Rectal smooth muscle tissue (tissue), 1 donor: Measurements from ENCODE around the gene KRTAP10-6.
"Not testable (repeated sequence)": the region's sequence is repeated elsewhere in the genome, so short reads cannot be mapped to it uniquely, and the experiment has no call there.

Source experiments
- H3K27ac ChIP-seq: one replicate; pipeline ENCODE4 v1.7.0; 2013; ENCODE audit warnings: low read depth, low read length, inconsistent platforms
- H3K27me3 ChIP-seq: one replicate; pipeline ENCODE4 v1.7.0; 2013; ENCODE audit warnings: low read length; ENCODE audit not compliant: control insufficient read depth, insufficient read depth
- H3K36me3 ChIP-seq: one replicate; pipeline ENCODE4 v1.7.0; 2013; ENCODE audit warnings: low read length; ENCODE audit not compliant: control insufficient read depth, insufficient read depth
- H3K4me1 ChIP-seq: one replicate; pipeline ENCODE4 v1.7.0; 2013; ENCODE audit warnings: low read length; ENCODE audit not compliant: control insufficient read depth, insufficient read depth
- H3K4me3 ChIP-seq: one replicate; pipeline ENCODE4 v1.7.0; 2013; ENCODE audit warnings: low read length
- H3K9ac ChIP-seq: one replicate; pipeline ENCODE4 v1.7.0; 2013; ENCODE audit warnings: low read length

Gene KRTAP10-6

DNA sequence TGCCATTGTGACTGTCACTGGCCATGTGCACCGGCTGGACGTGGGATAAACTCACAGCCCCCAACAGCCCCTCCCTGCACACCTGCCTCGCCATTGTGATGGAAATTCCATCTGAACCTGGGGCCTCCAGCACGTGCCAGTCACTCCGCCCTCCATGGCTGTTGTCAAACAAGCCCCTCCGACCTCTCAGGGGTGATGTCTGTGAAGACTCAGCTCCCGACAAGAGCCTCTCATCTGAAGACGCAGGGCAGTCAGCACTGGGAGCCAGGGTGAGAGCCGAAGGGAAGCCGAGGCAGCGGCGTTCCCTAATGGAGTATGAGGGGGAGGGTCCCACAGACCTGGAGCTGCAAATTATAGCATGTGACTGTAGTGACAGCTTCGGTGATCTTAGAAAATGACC lies 39.6 kb downstream of the KRTAP10-6 start:
- no peak overlapping the region for H3K4me3 ChIP-seq
- no peak overlapping the region for H3K9ac ChIP-seq
- no peaks in the 10 kb centered on the region for H3K36me3 ChIP-seq
- H3K27ac ChIP-seq, result no peak overlapping the region
- H3K4me1 ChIP-seq, result no peaks in the 10 kb centered on the region
- peaks cover 3% of the 10 kb centered on the region for H3K27me3 ChIP-seq

- Histone ChIP-seq H3K4me1 (no peaks in the 10 kb centered on the region), H3K27ac (no peak overlapping the region), H3K9ac (no peak overlapping the region), H3K36me3 (no peaks in the 10 kb centered on the region), H3K4me3 (no peak overlapping the region), H3K27me3 (peaks cover 3% of the 10 kb centered on the region)
These were observed 40.2 kb downstream of the KRTAP10-6 start for GRCh38 chr21:44552136-44552535.

DNA sequence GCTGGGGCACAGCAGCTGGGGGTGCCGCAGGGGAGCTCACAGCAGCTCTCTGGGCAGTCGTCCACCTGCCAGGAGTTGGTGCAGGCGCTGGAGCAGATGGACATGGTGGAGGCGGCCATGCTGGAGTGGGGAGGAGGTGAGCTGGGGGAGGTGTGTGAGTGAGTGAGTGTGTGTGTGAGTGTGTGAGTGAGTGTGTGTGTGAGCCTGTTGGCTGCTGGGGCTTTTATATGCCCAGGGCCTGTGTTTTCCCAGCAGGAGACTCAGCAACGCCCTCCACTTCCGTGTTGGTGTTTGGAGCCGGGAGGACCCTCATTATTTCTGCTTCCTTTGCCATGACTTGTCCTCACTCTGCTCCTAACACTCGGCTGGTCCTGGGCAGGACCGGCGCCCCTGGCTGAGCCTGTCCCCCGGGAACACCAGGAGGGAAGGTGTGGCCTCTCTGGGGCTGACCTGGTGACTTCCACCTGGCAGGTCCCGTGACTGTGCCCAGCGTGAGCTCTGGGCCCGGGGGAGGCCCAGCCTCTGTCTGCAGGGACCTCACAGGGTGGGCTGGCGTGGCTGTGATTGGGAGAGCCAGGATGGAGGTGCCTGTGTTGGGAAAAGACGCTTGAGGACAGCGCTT lies 40.9 kb downstream of the KRTAP10-6 start, which contains the start of gene KRTAP10-2:
TSS of gene KRTAP10-2 (minus strand) at position 166 of the 622 bp plus-strand sequence. CDS start at position 119, 47 bp downstream.
- peaks cover 3% of the 10 kb centered on the region for H3K27me3 ChIP-seq
- H3K9ac ChIP-seq, result no peak within 1 kb of the TSS
- no peaks in the 10 kb centered on the region for H3K36me3 ChIP-seq
- H3K4me1 ChIP-seq, result no peaks in the 10 kb centered on the region
- H3K27ac ChIP-seq, result no peak within 1 kb of the TSS
- H3K4me3 ChIP-seq, result no peak within 1 kb of the TSS

- H3K27me3 ChIP-seq, result peaks cover 3% of the 10 kb centered on the region
- no peak overlapping the region for H3K4me3 ChIP-seq
- H3K36me3 ChIP-seq, result no peaks in the 10 kb centered on the region
These were observed 41.5 kb downstream of the KRTAP10-6 start for GRCh38 chr21:44550807-44551206.

DNA sequence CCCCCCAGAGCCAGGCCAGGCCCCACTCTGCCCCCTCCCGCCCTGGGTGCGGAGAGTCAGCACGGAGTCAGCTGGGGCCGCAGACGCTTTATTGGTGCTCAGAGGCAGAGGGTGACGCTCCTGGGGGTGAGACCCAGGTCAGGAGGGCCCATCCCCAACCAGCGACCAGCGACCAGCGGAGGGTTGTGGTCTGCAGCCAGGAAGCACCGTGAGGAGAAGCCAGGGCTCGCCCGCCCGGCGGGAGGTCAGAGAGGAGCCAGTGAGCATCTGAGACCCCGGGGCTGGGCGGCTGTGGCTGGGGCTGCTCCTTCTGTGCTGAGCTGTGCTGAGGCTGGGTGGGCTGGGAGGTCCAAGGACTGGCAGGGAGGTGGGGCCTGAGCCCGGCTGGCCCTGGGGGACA lies 42.0 kb downstream of the KRTAP10-6 start:
- not testable (repeated sequence) for H3K9ac ChIP-seq, H3K4me3 ChIP-seq, H3K4me1 ChIP-seq, H3K27ac ChIP-seq, H3K36me3 ChIP-seq, H3K27me3 ChIP-seq

More at GRCh38 chr21:44550807-44551206, 41.5 kb downstream of the KRTAP10-6 start:
- H3K27ac ChIP-seq, result no peak overlapping the region
- no peak overlapping the region for H3K9ac ChIP-seq
- H3K4me1 ChIP-seq, result no peaks in the 10 kb centered on the region

- Histone ChIP-seq H3K27ac (no peak overlapping the region), H3K27me3 (peaks cover 3% of the 10 kb centered on the region), H3K4me3 (no peak overlapping the region), H3K36me3 (no peaks in the 10 kb centered on the region), H3K4me1 (no peaks in the 10 kb centered on the region), H3K9ac (no peak overlapping the region)
These were observed 42.6 kb downstream of the KRTAP10-6 start for GRCh38 chr21:44549525-44550211.

- Histone ChIP-seq H3K9ac (no peak overlapping the region), H3K4me1 (no peaks in the 10 kb centered on the region), H3K27ac (no peak overlapping the region), H3K4me3 (no peak overlapping the region), H3K36me3 (no peaks in the 10 kb centered on the region), H3K27me3 (no peaks in the 10 kb centered on the region)
These were observed 43.4 kb downstream of the KRTAP10-6 start for GRCh38 chr21:44548922-44549321.

DNA sequence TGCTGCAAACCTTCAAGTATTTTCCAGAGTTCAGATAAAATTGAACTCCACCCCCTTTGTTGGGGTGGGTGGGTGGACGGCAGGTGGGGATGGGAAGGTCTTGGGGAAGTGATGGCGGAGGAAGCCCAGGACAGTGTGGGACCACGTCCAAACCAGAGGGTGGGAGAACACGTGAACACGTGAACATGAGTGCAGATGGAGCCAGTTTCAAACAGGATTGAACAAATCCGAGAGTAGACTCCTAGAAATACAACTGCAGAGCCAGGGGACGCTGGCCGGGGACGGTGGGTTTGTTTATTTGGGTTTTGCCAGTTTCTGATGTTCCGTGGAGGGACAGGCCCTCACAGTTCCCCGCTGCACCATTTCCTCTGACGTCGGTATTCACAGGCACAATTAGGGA lies 43.9 kb downstream of the KRTAP10-6 start:
- Histone ChIP-seq H3K4me3 (no peak overlapping the region), H3K4me1 (no peaks in the 10 kb centered on the region), H3K9ac (no peak overlapping the region), H3K27me3 (no peaks in the 10 kb centered on the region), H3K36me3 (no peaks in the 10 kb centered on the region), H3K27ac (no peak overlapping the region)

- Histone ChIP-seq H3K27ac (no peak overlapping the region), H3K4me3 (no peak overlapping the region), H3K9ac (no peak overlapping the region), H3K4me1 (no peaks in the 10 kb centered on the region), H3K36me3 (no peaks in the 10 kb centered on the region), H3K27me3 (no peaks in the 10 kb centered on the region)
These were observed 44.5 kb downstream of the KRTAP10-6 start for GRCh38 chr21:44547656-44548331.

GRCh38 chr21:44544566-44544965 lies 47.7 kb downstream of the KRTAP10-6 start:
- Histone ChIP-seq H3K36me3 (no peaks in the 10 kb centered on the region), H3K4me3 (no peak overlapping the region), H3K27ac (no peak overlapping the region), H3K9ac (no peak overlapping the region), H3K4me1 (no peaks in the 10 kb centered on the region), H3K27me3 (no peaks in the 10 kb centered on the region)

DNA sequence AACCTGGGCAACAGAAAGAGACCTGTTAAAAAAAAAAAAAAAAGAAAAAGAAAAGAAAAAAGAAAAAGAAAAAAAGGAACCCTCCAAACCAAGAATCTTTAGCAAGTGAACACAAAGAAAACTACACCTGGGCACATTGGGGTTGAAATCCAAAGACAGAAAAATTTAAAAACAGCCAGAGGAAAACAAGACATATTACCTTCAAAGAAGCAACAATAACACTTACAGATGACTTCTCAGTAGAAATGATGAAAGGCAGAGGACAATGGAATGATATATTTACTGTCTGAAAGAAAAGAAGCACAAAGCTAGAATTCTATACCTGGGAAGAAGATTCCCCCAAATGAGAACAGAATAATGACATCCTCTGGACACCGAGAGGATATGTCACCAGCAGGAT lies 49.6 kb downstream of the KRTAP10-6 start:
- Histone ChIP-seq H3K4me3 (no peak overlapping the region), H3K27me3 (no peaks in the 10 kb centered on the region), H3K36me3 (no peaks in the 10 kb centered on the region), H3K4me1 (no peaks in the 10 kb centered on the region), H3K27ac (no peak overlapping the region), H3K9ac (no peak overlapping the region)
